SW 1271 (cell line): Measurements from ENCODE around the gene SEC16A.
"Not testable (repeated sequence)": the region's sequence is repeated elsewhere in the genome, so short reads cannot be mapped to it uniquely, and the experiment has no call there.

Experiments
- DNase-seq, 2 experiments: peaks; one replicate each; lab custom pipeline; 2025; lab: John Stamatoyannopoulos, UW

SEC16A gene

GRCh38 chr9:136422876-136423275 is 60.0 kb downstream of the SEC16A start:
- no peak for DNase-seq

GRCh38 chr9:136421791-136422190 is 61.0 kb downstream of the SEC16A start:
- DNase-seq: no peak

GRCh38 chr9:136419092-136419420 is 63.8 kb downstream of the SEC16A start:
- no peak for DNase-seq

- DNase-seq: no peak
These were observed 64.4 kb downstream of the SEC16A start for GRCh38 chr9:136418182-136419091.

GRCh38 chr9:136416914-136417313 is 65.9 kb downstream of the SEC16A start:
- DNase-seq: no peak

GRCh38 chr9:136416427-136416826 is 66.4 kb downstream of the SEC16A start:
- no peak for DNase-seq

GRCh38 chr9:136412962-136413361 is 69.9 kb downstream of the SEC16A start:
- DNase-seq: no peak

GRCh38 chr9:136411378-136411777 is 71.5 kb downstream of the SEC16A start:
- DNase-seq: no peak

GRCh38 chr9:136410500-136411287 is 72.1 kb downstream of the SEC16A start, which contains the start of the genes ENTR1 and PMPCA:
Gene ENTR1, minus strand, starts transcription at chr9:136410614. Its CDS starts 217 bp downstream, at chr9:136410397.
Gene PMPCA, plus strand, starts transcription at chr9:136410658. Its CDS starts 11 bp downstream, at chr9:136410669.
- peak; percentile 69 to 81 for DNase-seq

GRCh38 chr9:136409557-136410455 is 73.0 kb downstream of the SEC16A start:
- peak in 1 of 2 experiments; percentile 41 for DNase-seq

GRCh38 chr9:136407911-136408310 is 74.9 kb downstream of the SEC16A start:
- no peak for DNase-seq

GRCh38 chr9:136407061-136407460 is 75.8 kb downstream of the SEC16A start:
- not testable (repeated sequence) for DNase-seq

GRCh38 chr9:136405904-136406303 is 76.9 kb downstream of the SEC16A start:
- DNase-seq: not testable (repeated sequence)

GRCh38 chr9:136405481-136405880 is 77.4 kb downstream of the SEC16A start:
- DNase-seq: no peak

- DNase-seq: no peak
These were observed 78.1 kb downstream of the SEC16A start for GRCh38 chr9:136404801-136405136.

- no peak for DNase-seq
These were observed 78.7 kb downstream of the SEC16A start for GRCh38 chr9:136403915-136404800.

- DNase-seq: no peak
These were observed 79.3 kb downstream of the SEC16A start for GRCh38 chr9:136403538-136403914.

- DNase-seq: no peak
These were observed 80.8 kb downstream of the SEC16A start for GRCh38 chr9:136402067-136402466.

- no peak for DNase-seq
These were observed 81.5 kb downstream of the SEC16A start for GRCh38 chr9:136401173-136401922.
